Measurements from ENCODE around the gene SLC35F1.

The SLC35F1 gene

DNA sequence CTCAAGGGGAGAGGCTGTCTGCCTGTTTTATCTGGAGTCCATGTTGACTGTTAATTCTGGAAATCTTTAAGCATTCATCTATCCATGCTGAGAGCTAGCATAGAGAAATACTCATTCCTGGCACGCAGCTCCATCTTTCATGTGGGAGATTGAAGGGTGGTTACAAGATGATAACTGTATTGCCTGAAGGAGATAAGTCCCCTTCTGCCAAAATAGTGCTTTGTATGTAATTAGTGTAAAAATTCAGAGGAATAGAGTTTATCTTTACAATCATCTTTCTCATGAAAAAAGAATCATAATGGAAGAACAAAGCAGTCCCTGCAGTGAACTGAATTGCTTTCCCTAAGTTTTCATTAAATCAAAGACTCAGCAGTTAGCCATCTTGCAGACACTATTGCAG lies 256.5 kb downstream of the SLC35F1 start:
- no peak for ATAC-seq
- no peak overlapping the region for H3K27ac Mint-ChIP-seq
- no peaks in the 10 kb centered on the region for H3K27me3 Mint-ChIP-seq
- no peaks in the 10 kb centered on the region for H3K9me3 Mint-ChIP-seq
- no peaks in the 10 kb centered on the region for H3K36me3 Mint-ChIP-seq
- no peaks in the 10 kb centered on the region for H3K4me1 Mint-ChIP-seq
- H3K4me3 Mint-ChIP-seq, result no peak overlapping the region

DNA sequence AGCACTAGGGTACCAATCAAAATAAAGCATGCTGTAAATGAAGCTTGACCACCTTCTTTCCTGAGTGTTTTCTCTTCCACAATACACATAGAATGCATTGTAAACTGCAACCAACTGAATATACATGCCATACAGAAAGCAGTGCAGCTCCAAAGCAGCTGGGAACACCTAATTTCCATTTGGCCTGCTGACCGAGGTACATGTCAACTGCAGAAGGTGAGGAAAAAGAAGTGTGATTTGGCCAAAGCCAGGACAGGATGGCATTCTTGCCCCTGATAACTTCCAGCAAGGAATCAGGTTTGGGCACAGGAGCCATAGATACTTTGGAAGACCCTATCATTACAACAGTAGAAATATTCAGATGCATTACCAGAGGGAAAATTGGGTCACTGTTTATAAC lies 258.4 kb downstream of the SLC35F1 start:
- Mint-ChIP-seq H3K36me3 (no peaks in the 10 kb centered on the region), H3K4me1 (no peaks in the 10 kb centered on the region), H3K9me3 (no peaks in the 10 kb centered on the region), H3K27me3 (no peaks in the 10 kb centered on the region), H3K27ac (no peak overlapping the region), H3K4me3 (no peak overlapping the region)
- ATAC-seq, result no peak

DNA sequence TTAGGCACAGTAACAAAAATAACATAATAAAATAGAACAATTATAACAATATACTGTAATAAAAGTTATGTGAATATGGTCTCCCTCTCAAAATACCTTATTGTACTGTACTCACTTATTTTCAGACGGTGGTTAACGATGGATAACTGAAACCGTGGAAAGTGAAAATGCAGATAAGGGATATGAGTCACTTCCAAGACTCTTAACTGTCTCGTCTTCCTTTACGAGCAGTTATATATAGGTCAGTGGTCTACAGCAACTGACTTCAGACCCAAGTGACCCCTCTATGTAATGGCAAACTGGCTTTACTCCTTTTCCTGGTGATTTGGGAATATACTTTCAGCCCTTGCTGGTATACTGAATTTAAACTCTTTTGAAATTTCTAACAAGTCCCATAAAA lies 261.4 kb downstream of the SLC35F1 start:
- Mint-ChIP-seq H3K36me3 (no peaks in the 10 kb centered on the region), H3K4me3 (no peak overlapping the region), H3K9me3 (peaks cover under 1% of the 10 kb centered on the region), H3K27me3 (no peaks in the 10 kb centered on the region), H3K27ac (no peak overlapping the region), H3K4me1 (no peaks in the 10 kb centered on the region)
- ATAC-seq, result no peak

DNA sequence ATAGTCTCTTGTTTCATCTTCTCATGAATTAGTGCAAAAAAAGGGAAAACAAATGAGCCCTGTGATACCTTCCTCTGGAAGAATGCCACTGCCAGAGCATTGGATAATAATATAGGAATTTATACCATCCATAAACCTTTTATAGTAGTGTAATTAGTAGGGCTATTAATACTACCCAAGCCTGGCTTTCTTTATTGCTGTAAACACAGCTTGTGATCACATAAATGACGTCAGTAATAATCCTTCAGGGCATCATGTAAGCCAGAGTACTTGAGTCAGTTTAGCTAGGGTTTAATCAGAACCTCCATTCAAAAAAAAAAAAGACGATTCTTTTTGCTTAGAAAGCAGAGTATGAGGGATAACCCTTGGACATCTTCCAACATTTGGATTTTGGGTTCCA lies 264.8 kb downstream of the SLC35F1 start:
- Mint-ChIP-seq H3K27ac (no peak overlapping the region), H3K4me1 (no peaks in the 10 kb centered on the region), H3K27me3 (no peaks in the 10 kb centered on the region), H3K9me3 (peaks cover 12% of the 10 kb centered on the region), H3K4me3 (no peak overlapping the region), H3K36me3 (no peaks in the 10 kb centered on the region)
- ATAC-seq, result no peak

DNA sequence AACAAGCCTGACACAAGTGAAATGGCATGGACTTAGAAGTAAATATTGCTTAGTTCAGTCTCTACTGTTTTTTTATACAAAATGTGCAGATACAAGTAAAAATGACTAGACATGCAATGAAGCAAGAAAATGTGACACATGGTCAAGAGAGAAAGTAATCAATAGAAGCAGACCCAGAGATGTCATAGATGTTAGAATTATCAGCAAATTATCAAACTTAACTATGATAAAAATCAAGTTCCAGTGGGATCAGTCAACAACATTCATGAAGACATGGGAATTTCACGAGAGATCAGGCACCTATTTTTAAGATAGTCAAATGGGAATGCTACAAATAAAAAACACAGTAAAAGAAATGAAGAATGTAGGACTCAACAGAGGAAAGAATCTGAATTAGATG lies 267.0 kb downstream of the SLC35F1 start:
- no peak for ATAC-seq
- Mint-ChIP-seq H3K36me3 (no peaks in the 10 kb centered on the region), H3K27ac (no peak overlapping the region), H3K9me3 (peaks cover 12% of the 10 kb centered on the region), H3K4me3 (no peak overlapping the region), H3K27me3 (no peaks in the 10 kb centered on the region), H3K4me1 (no peaks in the 10 kb centered on the region)

DNA sequence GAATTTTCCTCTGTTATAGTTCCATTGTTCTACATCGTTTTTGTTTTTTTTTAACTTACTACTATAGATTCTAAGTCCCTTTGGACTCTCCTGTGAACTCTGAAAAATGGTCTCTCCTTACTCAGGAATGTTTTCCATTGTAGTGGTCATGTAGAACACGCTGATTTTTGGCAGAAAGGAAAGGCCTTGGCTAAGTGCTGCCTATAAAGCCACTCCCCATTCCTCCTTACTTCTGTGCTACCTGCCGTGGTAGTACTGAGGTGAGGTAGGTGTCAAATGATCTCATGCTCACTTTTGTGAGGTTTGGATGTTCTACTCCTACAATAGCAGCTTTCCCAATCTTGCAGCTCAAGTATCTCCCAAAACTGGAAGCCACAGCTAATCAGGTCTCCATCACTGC lies 270.7 kb downstream of the SLC35F1 start:
- H3K4me1 Mint-ChIP-seq, result no peaks in the 10 kb centered on the region
- no peak overlapping the region for H3K27ac Mint-ChIP-seq
- no peak overlapping the region for H3K4me3 Mint-ChIP-seq
- peaks cover 12% of the 10 kb centered on the region for H3K9me3 Mint-ChIP-seq
- peaks cover 9% of the 10 kb centered on the region for H3K27me3 Mint-ChIP-seq
- no peak for ATAC-seq
- H3K36me3 Mint-ChIP-seq, result no peaks in the 10 kb centered on the region

DNA sequence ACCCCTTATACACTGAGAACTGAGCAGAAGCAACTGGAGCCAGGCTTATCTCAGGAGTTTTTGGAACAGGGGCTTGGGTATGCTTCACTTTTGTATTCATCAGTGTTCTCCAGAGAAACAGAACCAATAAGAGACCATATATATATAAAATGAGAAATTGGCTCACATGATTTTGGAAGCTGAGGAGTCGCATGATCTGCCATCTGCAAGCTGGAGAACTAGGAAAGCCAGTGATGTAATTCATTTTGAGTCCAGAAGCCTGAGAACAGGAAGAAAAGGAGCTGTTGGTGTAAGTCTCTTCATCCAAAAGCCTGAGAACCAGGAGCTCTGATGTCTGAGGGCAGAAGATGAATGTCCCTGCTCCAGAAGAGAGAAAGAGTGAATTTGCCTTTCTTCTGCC lies 272.0 kb downstream of the SLC35F1 start:
- Mint-ChIP-seq H3K9me3 (peaks cover 7% of the 10 kb centered on the region), H3K4me3 (no peak overlapping the region), H3K4me1 (no peaks in the 10 kb centered on the region), H3K27me3 (peaks cover 9% of the 10 kb centered on the region), H3K36me3 (no peaks in the 10 kb centered on the region), H3K27ac (no peak overlapping the region)
- ATAC-seq, result no peak

DNA sequence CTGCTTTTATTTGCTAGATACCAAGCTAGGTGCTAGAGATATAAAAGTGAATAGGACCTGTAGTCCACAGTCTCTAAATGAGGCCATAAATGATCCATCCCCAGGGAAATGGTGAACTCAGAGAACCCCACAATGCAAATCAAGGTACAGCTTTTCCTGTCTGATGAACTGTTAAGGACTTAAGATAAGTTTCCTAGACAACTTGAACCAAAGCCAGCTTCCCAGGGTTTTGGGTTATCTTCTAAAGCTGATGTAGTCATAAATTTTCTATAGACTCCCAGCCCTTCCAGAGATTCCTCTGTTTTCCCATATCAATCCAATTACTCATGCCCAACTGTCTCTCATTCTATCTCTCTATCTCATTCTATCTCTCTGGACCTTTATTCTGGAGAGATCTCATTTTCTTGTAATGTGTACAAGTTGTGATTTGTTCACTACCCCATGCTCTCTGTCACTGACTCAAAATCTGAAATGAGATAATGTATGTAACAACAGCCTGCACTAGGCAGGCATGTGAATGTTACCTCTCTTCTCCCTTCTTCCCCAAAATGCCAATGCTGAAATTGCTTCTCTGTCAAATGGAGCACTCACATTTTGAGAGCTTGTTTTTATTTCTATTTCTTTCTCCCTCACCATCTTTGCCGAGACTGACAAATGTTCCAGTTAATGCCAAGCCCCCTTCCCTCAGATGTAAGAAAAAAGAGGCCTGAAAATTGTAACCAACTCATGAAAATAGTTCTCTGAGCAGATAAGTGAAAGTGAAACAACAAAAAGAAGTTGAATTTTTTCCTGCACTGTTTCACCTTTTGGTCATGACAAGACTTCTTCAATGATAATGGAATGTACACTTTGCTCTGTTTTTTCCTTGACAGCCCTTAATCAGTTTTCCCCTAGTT lies 279.9 kb downstream of the SLC35F1 start:
- no peak for ATAC-seq
- Mint-ChIP-seq H3K4me1 (peaks cover 4% of the 10 kb centered on the region), H3K4me3 (no peak overlapping the region), H3K27me3 (peaks cover 10% of the 10 kb centered on the region), H3K36me3 (no peaks in the 10 kb centered on the region), H3K27ac (no peak overlapping the region), H3K9me3 (no peaks in the 10 kb centered on the region)

DNA sequence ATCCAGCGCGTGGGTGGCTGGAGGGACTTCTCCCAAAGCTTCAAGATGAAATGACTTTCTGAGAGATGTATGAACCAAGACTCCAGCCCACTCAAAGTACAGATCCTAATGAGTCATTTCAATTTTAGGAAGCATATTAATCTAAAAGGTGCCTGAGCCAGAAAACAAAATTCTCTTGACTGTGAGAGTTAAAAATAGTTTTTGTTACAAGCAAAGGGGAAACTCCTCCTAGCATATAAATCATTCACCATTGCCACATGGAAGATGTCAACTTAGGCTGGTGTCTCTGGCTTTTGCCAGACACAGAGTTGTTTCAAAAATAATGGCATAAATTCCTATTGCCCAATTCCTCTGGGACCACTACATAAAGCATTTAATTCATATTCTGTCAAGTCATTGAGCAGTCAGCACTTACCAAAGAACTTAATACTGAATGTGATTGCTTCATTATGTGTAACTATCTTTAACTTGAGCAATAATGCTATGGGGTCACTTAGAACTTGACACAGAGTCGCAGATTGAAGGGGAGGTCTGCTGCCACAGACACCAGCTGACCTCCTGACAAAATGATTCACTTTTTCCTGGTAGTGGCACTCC lies 280.6 kb downstream of the SLC35F1 start:
- Mint-ChIP-seq H3K9me3 (no peaks in the 10 kb centered on the region), H3K36me3 (no peaks in the 10 kb centered on the region), H3K27me3 (peaks cover 10% of the 10 kb centered on the region), H3K4me3 (no peak overlapping the region), H3K4me1 (peaks cover 4% of the 10 kb centered on the region), H3K27ac (no peak overlapping the region)
- ATAC-seq, result no peak

DNA sequence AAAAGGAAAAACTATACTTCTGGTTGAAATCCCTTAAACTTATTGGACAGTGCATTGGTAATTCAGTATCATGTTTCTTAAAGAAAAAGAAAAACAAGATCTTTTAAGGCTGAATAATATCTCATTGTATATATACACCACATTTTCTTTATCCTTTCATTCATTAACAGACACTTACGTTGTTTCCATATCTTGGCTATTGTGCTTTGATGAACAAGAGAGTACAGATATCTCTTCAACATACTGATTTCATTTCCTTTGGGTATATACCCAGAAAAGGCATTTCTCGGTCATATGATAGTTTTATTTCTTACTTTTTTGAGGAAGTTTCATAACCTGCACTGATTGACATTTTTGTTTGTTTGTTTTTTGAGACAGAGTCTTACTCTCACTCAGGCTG lies 281.5 kb downstream of the SLC35F1 start:
- no peak overlapping the region for H3K4me3 Mint-ChIP-seq
- peaks cover 10% of the 10 kb centered on the region for H3K27me3 Mint-ChIP-seq
- no peaks in the 10 kb centered on the region for H3K36me3 Mint-ChIP-seq
- H3K4me1 Mint-ChIP-seq, result peaks cover 4% of the 10 kb centered on the region
- no peak overlapping the region for H3K27ac Mint-ChIP-seq
- ATAC-seq, result no peak
- H3K9me3 Mint-ChIP-seq, result no peaks in the 10 kb centered on the region

DNA sequence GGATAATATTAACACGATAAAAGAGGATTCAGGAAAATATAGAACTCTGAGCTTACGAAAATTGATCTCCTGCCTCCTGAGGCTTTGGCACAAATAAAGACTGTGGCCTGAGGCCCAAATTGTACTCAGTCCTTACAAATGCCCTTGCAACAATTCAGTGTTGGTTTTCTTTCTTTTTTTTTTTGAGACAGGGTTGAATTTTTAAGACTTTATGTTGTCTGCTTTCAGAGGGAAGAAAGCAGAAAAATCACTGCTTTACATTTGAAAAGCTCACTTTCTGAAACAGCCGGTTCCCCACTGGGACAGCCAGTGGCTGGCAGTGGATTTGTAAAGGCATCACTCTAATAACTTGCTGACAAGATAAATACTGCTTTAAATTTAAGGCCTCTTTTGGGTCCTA lies 290.5 kb downstream of the SLC35F1 start:
- Mint-ChIP-seq H3K9me3 (no peaks in the 10 kb centered on the region), H3K27me3 (no peaks in the 10 kb centered on the region), H3K36me3 (no peaks in the 10 kb centered on the region), H3K27ac (no peak overlapping the region), H3K4me1 (no peaks in the 10 kb centered on the region), H3K4me3 (no peak overlapping the region)
- no peak for ATAC-seq

DNA sequence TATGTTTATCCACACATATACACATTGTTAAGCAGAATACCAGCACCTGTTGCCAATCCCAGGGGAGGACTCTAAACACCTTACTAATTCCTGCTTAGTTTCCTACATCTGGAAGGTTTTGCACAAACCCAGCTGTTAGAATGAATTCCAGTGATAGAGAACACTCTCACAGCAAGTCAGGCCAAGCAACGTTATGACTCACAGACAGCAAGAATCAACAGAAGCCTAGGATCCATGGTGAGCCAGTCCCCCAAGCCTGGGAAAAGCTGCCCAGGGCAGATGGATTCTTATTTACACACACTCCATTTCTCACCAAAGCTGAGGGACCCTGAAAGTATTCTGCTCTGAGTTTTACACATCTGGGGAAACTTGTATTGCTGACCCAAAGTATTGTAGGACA lies 291.7 kb downstream of the SLC35F1 start:
- Mint-ChIP-seq H3K9me3 (no peaks in the 10 kb centered on the region), H3K36me3 (no peaks in the 10 kb centered on the region), H3K27ac (no peak overlapping the region), H3K4me3 (no peak overlapping the region), H3K4me1 (no peaks in the 10 kb centered on the region), H3K27me3 (no peaks in the 10 kb centered on the region)
- no peak for ATAC-seq

DNA sequence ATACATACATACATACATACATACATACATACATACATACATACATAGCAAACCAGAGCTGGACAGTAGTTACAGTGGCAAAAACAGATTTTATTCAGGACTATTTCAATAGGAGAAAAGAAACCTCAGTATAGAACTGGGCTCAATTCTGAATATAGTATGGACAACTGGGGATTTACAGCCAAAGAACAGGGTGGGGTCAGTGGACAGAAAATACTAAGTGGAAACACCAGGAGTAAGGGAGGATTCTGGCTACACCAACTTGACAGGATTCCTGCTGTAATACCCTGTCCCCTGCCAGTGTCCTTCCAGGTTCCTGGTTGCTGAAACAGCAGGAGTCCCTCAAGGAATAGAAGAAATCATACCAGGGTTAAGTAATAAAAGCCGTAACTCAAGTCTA lies 293.1 kb downstream of the SLC35F1 start:
- Mint-ChIP-seq H3K27ac (no peak overlapping the region), H3K36me3 (no peaks in the 10 kb centered on the region), H3K27me3 (no peaks in the 10 kb centered on the region), H3K9me3 (no peaks in the 10 kb centered on the region), H3K4me1 (no peaks in the 10 kb centered on the region), H3K4me3 (no peak overlapping the region)
- no peak for ATAC-seq

DNA sequence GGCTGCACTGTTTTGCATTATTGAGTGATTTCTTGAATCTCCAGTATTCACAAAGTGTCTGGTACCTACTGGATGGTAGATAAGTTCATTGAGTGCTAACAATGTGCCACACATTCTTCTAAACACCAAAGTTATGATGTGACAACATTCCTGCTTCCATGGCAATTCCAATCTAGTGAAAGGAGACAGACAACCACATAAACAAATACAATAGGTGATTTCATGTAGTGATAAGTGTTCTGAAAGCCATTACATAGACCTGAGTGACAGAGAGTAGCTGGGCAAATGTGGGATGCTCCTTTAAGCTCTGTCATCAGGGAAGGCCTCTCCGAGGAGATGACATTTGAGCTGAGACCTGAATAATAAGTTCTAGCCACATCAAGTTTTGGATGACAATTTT lies 295.5 kb downstream of the SLC35F1 start:
- no peaks in the 10 kb centered on the region for H3K27me3 Mint-ChIP-seq
- no peaks in the 10 kb centered on the region for H3K36me3 Mint-ChIP-seq
- H3K4me1 Mint-ChIP-seq, result no peaks in the 10 kb centered on the region
- no peak overlapping the region for H3K4me3 Mint-ChIP-seq
- no peak overlapping the region for H3K27ac Mint-ChIP-seq
- no peak for ATAC-seq
- no peaks in the 10 kb centered on the region for H3K9me3 Mint-ChIP-seq

DNA sequence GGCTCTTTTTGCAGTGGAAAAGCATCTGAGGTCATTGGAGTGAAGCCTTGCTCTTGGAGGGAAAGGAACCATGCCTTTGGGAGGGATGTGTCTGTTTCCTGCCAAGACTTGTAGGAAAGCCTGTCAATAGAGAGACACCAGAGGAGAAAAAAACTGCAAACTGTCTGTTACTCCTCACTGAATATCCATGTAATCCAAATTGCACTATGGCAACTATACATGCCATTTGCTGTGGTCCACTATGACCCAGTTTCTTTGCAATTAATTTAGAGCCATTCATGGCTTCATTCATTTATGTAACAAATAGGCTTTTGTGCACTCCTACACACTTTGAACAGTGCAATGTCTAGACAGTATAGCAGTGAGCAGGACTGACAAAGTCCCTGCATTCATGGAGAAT lies 296.5 kb downstream of the SLC35F1 start:
- Mint-ChIP-seq H3K4me3 (no peak overlapping the region), H3K27ac (no peak overlapping the region), H3K27me3 (no peaks in the 10 kb centered on the region), H3K36me3 (no peaks in the 10 kb centered on the region), H3K9me3 (no peaks in the 10 kb centered on the region), H3K4me1 (no peaks in the 10 kb centered on the region)
- ATAC-seq, result no peak

DNA sequence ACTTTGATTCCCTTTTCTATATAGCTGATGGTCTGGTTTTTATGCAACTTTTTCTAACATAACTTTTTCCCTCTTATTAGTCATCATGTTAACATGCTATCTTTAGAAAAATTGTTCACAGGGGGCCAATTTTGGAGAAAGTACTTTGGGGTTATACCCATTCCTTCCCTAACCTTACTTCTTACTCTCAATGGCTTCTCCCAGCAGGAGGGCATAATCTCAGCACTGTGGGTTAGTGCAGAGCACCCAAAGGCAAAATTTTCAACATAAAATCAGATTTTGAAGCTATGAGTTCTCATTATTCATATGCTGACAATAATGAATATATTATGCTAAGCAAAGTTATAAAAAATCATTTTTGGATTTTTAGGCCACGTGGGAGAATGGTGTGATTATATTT lies 299.2 kb downstream of the SLC35F1 start:
- H3K4me1 Mint-ChIP-seq, result no peaks in the 10 kb centered on the region
- H3K4me3 Mint-ChIP-seq, result no peak overlapping the region
- ATAC-seq, result no peak
- no peaks in the 10 kb centered on the region for H3K27me3 Mint-ChIP-seq
- no peaks in the 10 kb centered on the region for H3K9me3 Mint-ChIP-seq
- H3K36me3 Mint-ChIP-seq, result no peaks in the 10 kb centered on the region
- no peak overlapping the region for H3K27ac Mint-ChIP-seq
